ENCODE measurements around the gene COQ8A.

DNA sequence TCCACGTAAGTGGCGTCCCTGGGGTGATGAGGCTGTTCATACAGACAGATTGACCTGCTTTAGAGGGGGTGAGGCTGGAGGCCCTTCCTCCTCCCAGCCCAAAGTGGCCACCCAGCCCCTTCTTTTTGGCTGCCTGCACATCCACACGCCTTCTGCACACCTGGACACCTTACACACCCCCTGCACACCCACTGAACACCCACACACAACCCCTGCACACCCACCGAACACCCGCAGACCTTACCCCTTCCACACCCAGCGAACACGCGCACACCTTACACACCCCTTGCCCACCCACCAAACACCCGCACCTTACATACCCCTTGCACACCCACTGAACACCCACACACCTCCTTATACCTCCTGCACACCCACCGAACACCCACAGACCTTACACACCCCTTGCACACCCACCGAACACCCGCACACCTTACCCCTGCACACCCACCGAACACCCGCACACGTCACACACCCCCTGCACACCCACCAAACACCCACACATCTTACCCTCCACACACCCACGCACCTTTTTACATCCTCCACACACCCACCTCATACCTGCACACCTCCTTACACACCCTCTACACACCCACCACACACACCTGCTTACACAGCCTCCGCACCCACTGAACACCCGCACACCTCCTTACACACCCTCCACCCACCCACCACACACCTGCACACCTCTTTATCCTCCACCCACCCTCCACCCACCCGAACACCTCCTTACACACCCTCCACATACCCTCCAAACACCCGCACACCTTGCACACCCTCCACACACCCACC is 37.7 kb downstream of the COQ8A start:
- no peak for TF ChIP-seq EZH2 (IDR thresholded peaks at IDR 0.05)
- TF ChIP-seq, protein P1, sequence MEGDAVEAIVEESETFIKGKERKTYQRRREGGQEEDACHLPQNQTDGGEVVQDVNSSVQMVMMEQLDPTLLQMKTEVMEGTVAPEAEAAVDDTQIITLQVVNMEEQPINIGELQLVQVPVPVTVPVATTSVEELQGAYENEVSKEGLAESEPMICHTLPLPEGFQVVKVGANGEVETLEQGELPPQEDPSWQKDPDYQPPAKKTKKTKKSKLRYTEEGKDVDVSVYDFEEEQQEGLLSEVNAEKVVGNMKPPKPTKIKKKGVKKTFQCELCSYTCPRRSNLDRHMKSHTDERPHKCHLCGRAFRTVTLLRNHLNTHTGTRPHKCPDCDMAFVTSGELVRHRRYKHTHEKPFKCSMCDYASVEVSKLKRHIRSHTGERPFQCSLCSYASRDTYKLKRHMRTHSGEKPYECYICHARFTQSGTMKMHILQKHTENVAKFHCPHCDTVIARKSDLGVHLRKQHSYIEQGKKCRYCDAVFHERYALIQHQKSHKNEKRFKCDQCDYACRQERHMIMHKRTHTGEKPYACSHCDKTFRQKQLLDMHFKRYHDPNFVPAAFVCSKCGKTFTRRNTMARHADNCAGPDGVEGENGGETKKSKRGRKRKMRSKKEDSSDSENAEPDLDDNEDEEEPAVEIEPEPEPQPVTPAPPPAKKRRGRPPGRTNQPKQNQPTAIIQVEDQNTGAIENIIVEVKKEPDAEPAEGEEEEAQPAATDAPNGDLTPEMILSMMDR (IDR thresholded peaks at IDR 0.05), result no peak
- TF ChIP-seq EZH2phosphoT487 (IDR thresholded peaks at IDR 0.05), result no peak
